Ramos (cell line): ENCODE results near the gene MS4A2.

Experiments used
- in situ Hi-C: fragments of 300-500 bp; cut with MboI; formaldehyde crosslinking; loops from one replicate; pipeline ENCODE4 v1.14.3; 2022; ENCODE audit warnings: low sequenced_read_pairs; ENCODE audit not compliant: unreplicated experiment

MS4A2 gene

DNA sequence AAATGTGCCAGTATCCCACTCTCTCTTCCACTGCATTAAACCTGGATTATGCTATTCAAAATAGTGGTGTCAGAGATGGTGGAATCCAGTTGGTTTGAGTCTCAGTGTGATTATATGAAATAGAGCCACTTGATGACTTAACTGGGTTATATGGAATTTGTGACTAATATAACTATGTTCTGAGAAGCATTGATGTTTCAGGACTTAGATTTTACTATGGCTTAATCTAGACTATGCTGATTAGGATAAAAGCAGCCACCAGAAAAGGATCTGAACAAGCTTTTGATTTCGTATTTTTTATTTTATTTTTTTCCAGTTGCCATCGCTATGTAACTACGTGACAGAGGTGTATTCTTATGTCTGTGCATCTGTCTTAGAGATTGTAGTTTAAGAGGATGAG is 55.3 kb downstream of the MS4A2 start:
- in situ Hi-C loops: no loop called here

DNA sequence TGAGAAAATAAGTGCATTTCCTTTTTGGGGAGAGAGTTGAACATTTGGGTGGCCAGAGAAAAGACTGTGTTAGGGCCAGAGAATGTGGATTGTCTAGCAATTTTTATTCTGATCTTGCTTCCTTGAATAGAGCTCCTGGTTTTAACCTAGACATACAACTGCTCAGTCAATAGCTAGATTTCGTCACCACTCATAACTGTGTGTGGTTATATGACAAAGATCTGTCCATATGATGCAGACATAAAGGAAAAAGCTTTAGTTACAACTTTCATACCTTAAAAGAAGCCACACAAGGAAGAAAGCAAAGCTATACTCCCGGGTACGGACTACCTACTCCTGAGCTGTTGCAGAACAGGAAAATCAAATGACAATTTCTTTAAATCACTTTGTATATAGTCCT is 57.2 kb downstream of the MS4A2 start:
- in situ Hi-C loops: no loop called here
